GM12878 (cell line): ENCODE data around the gene C10orf105. TPM values are rescaled to one million over a fixed set of nuclear protein-coding genes. Genes with fewer than 3 reads are reported as not detected.

ENCODE experiments used
- BCL11A ChIP-seq: IDR thresholded peaks from 2 replicates; pipeline ENCODE4 v1.6.1; 2011; ENCODE audit warnings: low read depth, low read length
- FOS ChIP-seq: IDR thresholded peaks from 3 replicates; pipeline ENCODE4 v1.6.1; 2011; ENCODE audit warnings: borderline replicate concordance; ENCODE audit not compliant: insufficient read length; ENCODE audit errors: extremely low read depth
- IRF4 ChIP-seq: IDR thresholded peaks from 2 replicates; pipeline ENCODE4 v1.6.1; 2011; ENCODE audit warnings: low read depth, low read length
- MTA2 ChIP-seq: fragments of 450-650 bp; IDR thresholded peaks from 2 replicates; pipeline ENCODE4 v1.6.1; 2016; ENCODE audit warnings: low read depth, mild to moderate bottlenecking, moderate library complexity
- MTA3 ChIP-seq: IDR thresholded peaks from 2 replicates; pipeline ENCODE4 v1.6.1; 2012; ENCODE audit warnings: low read length, inconsistent platforms, borderline replicate concordance
- PAX5 ChIP-seq: IDR thresholded peaks from 2 replicates; pipeline ENCODE4 v1.6.1; 2011; ENCODE audit warnings: low read depth, low read length, borderline replicate concordance
- POLR2A ChIP-seq: IDR thresholded peaks from 2 replicates; pipeline ENCODE4 v1.6.1; 2011; ENCODE audit warnings: low read depth, mild to moderate bottlenecking, low read length
- RCOR1 ChIP-seq: conservative IDR thresholded peaks from 2 replicates; pipeline ENCODE4 v1.6.1; 2012; ENCODE audit warnings: low read depth, low read length, improper control_type of control experiment
- TCF3 ChIP-seq: IDR thresholded peaks from 2 replicates; pipeline ENCODE4 v1.6.1; 2012; ENCODE audit warnings: low read depth, mild to moderate bottlenecking, low read length, borderline replicate concordance; ENCODE audit not compliant: insufficient read depth
- polyA plus RNA-seq, 11 experiments: library from polyadenylated mRNA; depleted of rRNA in 4 of 11; unstranded in 6 of 11; stranded (reverse) in 5 of 11; fragments of >200 nt; fragmentation: Nextera tagmentation in 4 of 11; fragmentation: Illumina TruSeq in 1 of 11; extraction: Ambion mirVana in 4 of 11; extraction: Trizol in 1 of 11; gene quantifications; 1 replicate in 1 of 11; 2 replicates in 10 of 11; pipeline versions ENCODE4 v1.2.1 to v1.2.3, GENCODE V29; 2011 to 2016; ENCODE audit warnings: inconsistent platforms in 2 of 11, missing spikeins in 2 of 11, low read depth in 1 of 11
- total RNA-seq, 4 experiments: library from RNA; depleted of rRNA in 3 of 4; stranded (reverse); fragments of >200 nt in 3 of 4; fragmentation: Illumina TruSeq in 1 of 4; extraction: Trizol in 1 of 4; gene quantifications; 2 replicates each; pipeline versions ENCODE4 v1.2.1 to v1.2.3, GENCODE V29; 2013 to 2021
- TF ChIP-seq, protein P1 (sequence below), 3 experiments: IDR thresholded peaks in 2 of 3; conservative IDR thresholded peaks in 1 of 3; 2 replicates each; pipeline ENCODE4 v1.5.1; 2011; ENCODE audit warnings: low read depth in 3 of 3, low read length in 3 of 3, mild to moderate bottlenecking in 3 of 3, control low read depth in 2 of 3, moderate library complexity in 2 of 3, inconsistent platforms in 1 of 3, mixed read lengths in 1 of 3; ENCODE audit not compliant: control insufficient read depth in 2 of 3, insufficient read depth in 1 of 3; ENCODE audit errors: extremely low read depth in 1 of 3
- TF ChIP-seq, protein P2 (sequence below): fragments of 450-650 bp; IDR thresholded peaks from 2 replicates; pipeline ENCODE4 v1.6.1; 2017; ENCODE audit warnings: mild to moderate bottlenecking, moderate library complexity
- TF ChIP-seq, protein P3 (sequence below): fragments of 450-650 bp; IDR thresholded peaks from 2 replicates; pipeline ENCODE4 v1.6.1; 2017; ENCODE audit warnings: mild to moderate bottlenecking, moderate library complexity
- TF ChIP-seq, protein P4 (sequence below): fragments of 450-650 bp; IDR thresholded peaks from 2 replicates; pipeline ENCODE4 v1.6.1; 2016; ENCODE audit warnings: mild to moderate bottlenecking, moderate library complexity, borderline replicate concordance

The C10orf105 gene
- total and polyA plus RNA-seq, 10 of the 15 experiments (the other 5 are each of a cell fraction or from before 2014, with no cell fraction given) = 0.04 to 0.06 (median 0.05) TPM; not detected in 7

DNA sequence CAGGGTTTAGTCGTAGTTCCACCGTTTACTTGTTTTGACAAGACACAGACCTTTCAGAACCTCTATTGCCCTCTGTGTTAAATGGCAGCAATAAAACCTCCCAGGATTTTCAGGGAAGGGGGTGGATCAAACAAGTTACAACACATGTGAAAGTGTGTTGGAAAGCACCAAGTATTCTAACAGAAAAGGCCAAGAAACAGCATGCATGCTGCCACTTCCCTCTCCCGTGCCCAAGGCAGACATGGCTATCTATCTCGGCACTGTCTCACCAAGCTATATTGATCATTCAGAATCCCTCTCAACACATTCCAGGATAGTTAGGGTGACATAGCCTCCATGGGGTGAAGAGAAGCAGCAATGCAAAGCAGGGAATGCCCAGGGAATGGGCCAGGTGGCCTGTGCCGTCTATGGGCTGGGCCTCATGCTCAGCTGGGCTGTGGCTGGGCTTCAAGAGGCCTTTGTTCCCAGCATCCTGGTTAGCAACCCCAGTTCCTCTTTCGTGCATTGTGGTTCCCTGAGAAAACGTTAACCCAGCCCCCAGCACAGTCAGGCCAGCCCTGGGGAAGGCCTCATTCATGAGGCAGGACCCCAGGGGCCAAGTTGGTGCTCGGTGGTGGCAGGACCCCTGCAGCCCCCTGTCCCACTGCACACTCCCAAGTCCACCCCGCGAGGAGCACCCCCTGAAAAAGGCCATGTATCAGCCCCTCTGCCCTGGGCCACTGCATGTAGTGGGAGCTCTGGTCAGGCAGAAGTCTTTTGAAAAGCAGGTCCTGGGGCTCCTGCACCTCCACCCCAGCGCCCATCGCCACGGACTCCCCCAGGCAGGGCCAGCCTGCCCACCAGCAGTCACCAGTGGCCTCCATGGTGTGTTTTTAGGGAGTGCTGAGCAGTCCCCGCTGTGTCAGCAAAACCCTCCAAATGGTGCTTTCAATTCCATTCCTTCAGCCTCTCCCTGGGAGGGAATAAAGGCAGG, 28.3 kb upstream of the C10orf105 start (continued):
- TF ChIP-seq, protein P1, sequence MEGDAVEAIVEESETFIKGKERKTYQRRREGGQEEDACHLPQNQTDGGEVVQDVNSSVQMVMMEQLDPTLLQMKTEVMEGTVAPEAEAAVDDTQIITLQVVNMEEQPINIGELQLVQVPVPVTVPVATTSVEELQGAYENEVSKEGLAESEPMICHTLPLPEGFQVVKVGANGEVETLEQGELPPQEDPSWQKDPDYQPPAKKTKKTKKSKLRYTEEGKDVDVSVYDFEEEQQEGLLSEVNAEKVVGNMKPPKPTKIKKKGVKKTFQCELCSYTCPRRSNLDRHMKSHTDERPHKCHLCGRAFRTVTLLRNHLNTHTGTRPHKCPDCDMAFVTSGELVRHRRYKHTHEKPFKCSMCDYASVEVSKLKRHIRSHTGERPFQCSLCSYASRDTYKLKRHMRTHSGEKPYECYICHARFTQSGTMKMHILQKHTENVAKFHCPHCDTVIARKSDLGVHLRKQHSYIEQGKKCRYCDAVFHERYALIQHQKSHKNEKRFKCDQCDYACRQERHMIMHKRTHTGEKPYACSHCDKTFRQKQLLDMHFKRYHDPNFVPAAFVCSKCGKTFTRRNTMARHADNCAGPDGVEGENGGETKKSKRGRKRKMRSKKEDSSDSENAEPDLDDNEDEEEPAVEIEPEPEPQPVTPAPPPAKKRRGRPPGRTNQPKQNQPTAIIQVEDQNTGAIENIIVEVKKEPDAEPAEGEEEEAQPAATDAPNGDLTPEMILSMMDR (IDR thresholded peaks at IDR 0.05 in 2 of 3, conservative IDR thresholded peaks at IDR 0.05 in 1 of 3; ENCODE audit: control insufficient read depth in 2 of 3, extremely low read depth in 1 of 3, insufficient read depth in 1 of 3, low read depth in 3 of 3, low read length in 3 of 3) = no peak
- TF ChIP-seq FOS = no peak
- TF ChIP-seq BCL11A = peak; percentile 51; the same call in 1 of the 2 replicates
- TF ChIP-seq IRF4 = 0 out of 2 replicates have a peak, but pooled peaks have one; percentile 26
- TF ChIP-seq MTA2 = peak; percentile 45
- peak; percentile 32 for TF ChIP-seq POLR2A
- TF ChIP-seq, protein P2, sequence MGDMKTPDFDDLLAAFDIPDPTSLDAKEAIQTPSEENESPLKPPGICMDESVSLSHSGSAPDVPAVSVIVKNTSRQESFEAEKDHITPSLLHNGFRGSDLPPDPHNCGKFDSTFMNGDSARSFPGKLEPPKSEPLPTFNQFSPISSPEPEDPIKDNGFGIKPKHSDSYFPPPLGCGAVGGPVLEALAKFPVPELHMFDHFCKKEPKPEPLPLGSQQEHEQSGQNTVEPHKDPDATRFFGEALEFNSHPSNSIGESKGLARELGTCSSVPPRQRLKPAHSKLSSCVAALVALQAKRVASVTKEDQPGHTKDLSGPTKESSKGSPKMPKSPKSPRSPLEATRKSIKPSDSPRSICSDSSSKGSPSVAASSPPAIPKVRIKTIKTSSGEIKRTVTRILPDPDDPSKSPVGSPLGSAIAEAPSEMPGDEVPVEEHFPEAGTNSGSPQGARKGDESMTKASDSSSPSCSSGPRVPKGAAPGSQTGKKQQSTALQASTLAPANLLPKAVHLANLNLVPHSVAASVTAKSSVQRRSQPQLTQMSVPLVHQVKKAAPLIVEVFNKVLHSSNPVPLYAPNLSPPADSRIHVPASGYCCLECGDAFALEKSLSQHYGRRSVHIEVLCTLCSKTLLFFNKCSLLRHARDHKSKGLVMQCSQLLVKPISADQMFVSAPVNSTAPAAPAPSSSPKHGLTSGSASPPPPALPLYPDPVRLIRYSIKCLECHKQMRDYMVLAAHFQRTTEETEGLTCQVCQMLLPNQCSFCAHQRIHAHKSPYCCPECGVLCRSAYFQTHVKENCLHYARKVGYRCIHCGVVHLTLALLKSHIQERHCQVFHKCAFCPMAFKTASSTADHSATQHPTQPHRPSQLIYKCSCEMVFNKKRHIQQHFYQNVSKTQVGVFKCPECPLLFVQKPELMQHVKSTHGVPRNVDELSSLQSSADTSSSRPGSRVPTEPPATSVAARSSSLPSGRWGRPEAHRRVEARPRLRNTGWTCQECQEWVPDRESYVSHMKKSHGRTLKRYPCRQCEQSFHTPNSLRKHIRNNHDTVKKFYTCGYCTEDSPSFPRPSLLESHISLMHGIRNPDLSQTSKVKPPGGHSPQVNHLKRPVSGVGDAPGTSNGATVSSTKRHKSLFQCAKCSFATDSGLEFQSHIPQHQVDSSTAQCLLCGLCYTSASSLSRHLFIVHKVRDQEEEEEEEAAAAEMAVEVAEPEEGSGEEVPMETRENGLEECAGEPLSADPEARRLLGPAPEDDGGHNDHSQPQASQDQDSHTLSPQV = 0 out of 2 replicates have a peak, but pooled peaks have one; percentile 47
- TF ChIP-seq, protein P3, sequence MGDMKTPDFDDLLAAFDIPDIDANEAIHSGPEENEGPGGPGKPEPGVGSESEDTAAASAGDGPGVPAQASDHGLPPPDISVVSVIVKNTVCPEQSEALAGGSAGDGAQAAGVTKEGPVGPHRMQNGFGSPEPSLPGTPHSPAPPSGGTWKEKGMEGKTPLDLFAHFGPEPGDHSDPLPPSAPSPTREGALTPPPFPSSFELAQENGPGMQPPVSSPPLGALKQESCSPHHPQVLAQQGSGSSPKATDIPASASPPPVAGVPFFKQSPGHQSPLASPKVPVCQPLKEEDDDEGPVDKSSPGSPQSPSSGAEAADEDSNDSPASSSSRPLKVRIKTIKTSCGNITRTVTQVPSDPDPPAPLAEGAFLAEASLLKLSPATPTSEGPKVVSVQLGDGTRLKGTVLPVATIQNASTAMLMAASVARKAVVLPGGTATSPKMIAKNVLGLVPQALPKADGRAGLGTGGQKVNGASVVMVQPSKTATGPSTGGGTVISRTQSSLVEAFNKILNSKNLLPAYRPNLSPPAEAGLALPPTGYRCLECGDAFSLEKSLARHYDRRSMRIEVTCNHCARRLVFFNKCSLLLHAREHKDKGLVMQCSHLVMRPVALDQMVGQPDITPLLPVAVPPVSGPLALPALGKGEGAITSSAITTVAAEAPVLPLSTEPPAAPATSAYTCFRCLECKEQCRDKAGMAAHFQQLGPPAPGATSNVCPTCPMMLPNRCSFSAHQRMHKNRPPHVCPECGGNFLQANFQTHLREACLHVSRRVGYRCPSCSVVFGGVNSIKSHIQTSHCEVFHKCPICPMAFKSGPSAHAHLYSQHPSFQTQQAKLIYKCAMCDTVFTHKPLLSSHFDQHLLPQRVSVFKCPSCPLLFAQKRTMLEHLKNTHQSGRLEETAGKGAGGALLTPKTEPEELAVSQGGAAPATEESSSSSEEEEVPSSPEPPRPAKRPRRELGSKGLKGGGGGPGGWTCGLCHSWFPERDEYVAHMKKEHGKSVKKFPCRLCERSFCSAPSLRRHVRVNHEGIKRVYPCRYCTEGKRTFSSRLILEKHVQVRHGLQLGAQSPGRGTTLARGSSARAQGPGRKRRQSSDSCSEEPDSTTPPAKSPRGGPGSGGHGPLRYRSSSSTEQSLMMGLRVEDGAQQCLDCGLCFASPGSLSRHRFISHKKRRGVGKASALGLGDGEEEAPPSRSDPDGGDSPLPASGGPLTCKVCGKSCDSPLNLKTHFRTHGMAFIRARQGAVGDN = peak; percentile 98
- TF ChIP-seq RCOR1 = 0 out of 2 replicates have a peak, but pooled peaks have one; percentile 24
- 0 out of 2 replicates have a peak, but pooled peaks have one; percentile 62 for TF ChIP-seq MTA3
- TF ChIP-seq, protein P4, sequence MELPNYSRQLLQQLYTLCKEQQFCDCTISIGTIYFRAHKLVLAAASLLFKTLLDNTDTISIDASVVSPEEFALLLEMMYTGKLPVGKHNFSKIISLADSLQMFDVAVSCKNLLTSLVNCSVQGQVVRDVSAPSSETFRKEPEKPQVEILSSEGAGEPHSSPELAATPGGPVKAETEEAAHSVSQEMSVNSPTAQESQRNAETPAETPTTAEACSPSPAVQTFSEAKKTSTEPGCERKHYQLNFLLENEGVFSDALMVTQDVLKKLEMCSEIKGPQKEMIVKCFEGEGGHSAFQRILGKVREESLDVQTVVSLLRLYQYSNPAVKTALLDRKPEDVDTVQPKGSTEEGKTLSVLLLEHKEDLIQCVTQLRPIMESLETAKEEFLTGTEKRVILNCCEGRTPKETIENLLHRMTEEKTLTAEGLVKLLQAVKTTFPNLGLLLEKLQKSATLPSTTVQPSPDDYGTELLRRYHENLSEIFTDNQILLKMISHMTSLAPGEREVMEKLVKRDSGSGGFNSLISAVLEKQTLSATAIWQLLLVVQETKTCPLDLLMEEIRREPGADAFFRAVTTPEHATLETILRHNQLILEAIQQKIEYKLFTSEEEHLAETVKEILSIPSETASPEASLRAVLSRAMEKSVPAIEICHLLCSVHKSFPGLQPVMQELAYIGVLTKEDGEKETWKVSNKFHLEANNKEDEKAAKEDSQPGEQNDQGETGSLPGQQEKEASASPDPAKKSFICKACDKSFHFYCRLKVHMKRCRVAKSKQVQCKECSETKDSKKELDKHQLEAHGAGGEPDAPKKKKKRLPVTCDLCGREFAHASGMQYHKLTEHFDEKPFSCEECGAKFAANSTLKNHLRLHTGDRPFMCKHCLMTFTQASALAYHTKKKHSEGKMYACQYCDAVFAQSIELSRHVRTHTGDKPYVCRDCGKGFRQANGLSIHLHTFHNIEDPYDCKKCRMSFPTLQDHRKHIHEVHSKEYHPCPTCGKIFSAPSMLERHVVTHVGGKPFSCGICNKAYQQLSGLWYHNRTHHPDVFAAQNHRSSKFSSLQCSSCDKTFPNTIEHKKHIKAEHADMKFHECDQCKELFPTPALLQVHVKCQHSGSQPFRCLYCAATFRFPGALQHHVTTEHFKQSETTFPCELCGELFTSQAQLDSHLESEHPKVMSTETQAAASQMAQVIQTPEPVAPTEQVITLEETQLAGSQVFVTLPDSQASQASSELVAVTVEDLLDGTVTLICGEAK = no peak
- peak; percentile 73; the same call in 1 of the 2 replicates for TF ChIP-seq PAX5
- TF ChIP-seq TCF3 = peak; percentile 51; the same call in 1 of the 2 replicates
